ENCODE results near the gene ITGB8. TPM values are rescaled to one million over a fixed set of nuclear protein-coding genes. Genes with fewer than 3 reads are reported as not detected.

ITGB8 gene
- total and polyA plus RNA-seq, 2 of the 4 experiments (the other 2 are of a cell fraction): 2.6 to 10.2 TPM

GRCh38 chr7:20439416-20440185, 108.9 kb downstream of the ITGB8 start:
- Histone ChIP-seq H3K4ac (ENCODE audit: low read depth, low read length) (no peak overlapping the region), H2AFZ (replicated peaks; ENCODE audit: low read length, poor library complexity) (no peak overlapping the region), H4K5ac (ENCODE audit: low read depth, low read length) (no peak overlapping the region), H3K4me3 (ENCODE audit: insufficient read depth, low read depth, low read length) (no peak overlapping the region), H3K4me1 (ENCODE audit: control insufficient read depth, insufficient read depth, low read length) (no peaks in the 10 kb centered on the region; the same call in 1 of the 2 replicates), H2AK5ac (ENCODE audit: low read depth, low read length) (no peak overlapping the region), H2BK20ac (ENCODE audit: low read depth, low read length) (no peak overlapping the region), H3K14ac (replicated peaks; ENCODE audit: low read depth, low read length) (no peak overlapping the region), H2AK9ac (replicated peaks; ENCODE audit: low read depth, low read length, poor library complexity) (no peak overlapping the region), H3K27ac (ENCODE audit: insufficient read depth, low read length) (no peak overlapping the region), H3K27me3 (ENCODE audit: control insufficient read depth, insufficient read depth, low read length) (no peaks in the 10 kb centered on the region), H3K56ac (ENCODE audit: extremely low read depth, insufficient read depth, low read length) (no peak overlapping the region), H4K20me1 (ENCODE audit: insufficient read depth, low read length) (no peaks in the 10 kb centered on the region), H2BK5ac (ENCODE audit: low read depth, low read length, poor library complexity, severe bottlenecking) (no peak overlapping the region), H2BK120ac (ENCODE audit: low read depth, low read length) (no peak overlapping the region), H3K23ac (ENCODE audit: low read depth, low read length) (no peak overlapping the region), H3K4me2 (ENCODE audit: low read depth, low read length) (no peak overlapping the region), H3K9me3 (ENCODE audit: control insufficient read depth, insufficient read depth, low read length) (no peaks in the 10 kb centered on the region), H3K36me3 (ENCODE audit: control insufficient read depth, insufficient read depth, low read length) (no peaks in the 10 kb centered on the region), H3K18ac (ENCODE audit: low read depth, low read length) (no peak overlapping the region), H3K79me1 (ENCODE audit: low read depth in 1 of 2, low read length in 2 of 2) (no peaks in the 10 kb centered on the region), H4K91ac (ENCODE audit: insufficient read depth, low read depth, low read length) (no peak overlapping the region), H4K8ac (ENCODE audit: low read depth in 2 of 2, low read length in 2 of 2) (no peak overlapping the region), H2BK15ac (ENCODE audit: low read depth, low read length) (no peak overlapping the region), H3K9me1 (ENCODE audit: insufficient read depth, low read length) (no peaks in the 10 kb centered on the region), H3K9ac (ENCODE audit: low read depth, low read length) (no peak overlapping the region)
- TF ChIP-seq FOS (IDR thresholded peaks at IDR 0.05; ENCODE audit: low read depth, low read length) (no peak), CHD1 (IDR thresholded peaks at IDR 0.05; ENCODE audit: low read depth, low read length) (no peak), CEBPB (IDR thresholded peaks at IDR 0.05; ENCODE audit: low read depth, low read length) (no peak), POLR2A (IDR thresholded peaks at IDR 0.05; ENCODE audit: low read depth, low read length) (no peak), CTCF (conservative IDR thresholded peaks at IDR 0.05; ENCODE audit: low read depth, low read length) (no peak), NFE2L2 (IDR thresholded peaks at IDR 0.05; ENCODE audit: low read depth, low read length) (no peak), RCOR1 (IDR thresholded peaks at IDR 0.05; ENCODE audit: insufficient replicate concordance, low read length) (no peak), MAFK (IDR thresholded peaks at IDR 0.05; ENCODE audit: low read depth, low read length) (no peak), RAD21 (IDR thresholded peaks at IDR 0.05; ENCODE audit: low read length) (no peak), MAZ (IDR thresholded peaks at IDR 0.05; ENCODE audit: borderline replicate concordance, low read depth, low read length) (no peak), RFX5 (IDR thresholded peaks at IDR 0.05; ENCODE audit: low read depth, low read length) (no peak), MXI1 (IDR thresholded peaks at IDR 0.05; ENCODE audit: borderline replicate concordance, low read depth, low read length) (no peak), SMC3 (IDR thresholded peaks at IDR 0.05; ENCODE audit: low read depth, low read length) (no peak), USF2 (IDR thresholded peaks at IDR 0.05; ENCODE audit: low read depth, low read length) (no peak)
- TF ChIP-seq, protein P1, sequence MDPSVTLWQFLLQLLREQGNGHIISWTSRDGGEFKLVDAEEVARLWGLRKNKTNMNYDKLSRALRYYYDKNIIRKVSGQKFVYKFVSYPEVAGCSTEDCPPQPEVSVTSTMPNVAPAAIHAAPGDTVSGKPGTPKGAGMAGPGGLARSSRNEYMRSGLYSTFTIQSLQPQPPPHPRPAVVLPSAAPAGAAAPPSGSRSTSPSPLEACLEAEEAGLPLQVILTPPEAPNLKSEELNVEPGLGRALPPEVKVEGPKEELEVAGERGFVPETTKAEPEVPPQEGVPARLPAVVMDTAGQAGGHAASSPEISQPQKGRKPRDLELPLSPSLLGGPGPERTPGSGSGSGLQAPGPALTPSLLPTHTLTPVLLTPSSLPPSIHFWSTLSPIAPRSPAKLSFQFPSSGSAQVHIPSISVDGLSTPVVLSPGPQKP (IDR thresholded peaks at IDR 0.05; ENCODE audit: borderline replicate concordance, low read depth, low read length): no peak
- DNase-seq (no peak), ATAC-seq (ENCODE audit: low read depth) (no peak)
- intact Hi-C loops (cut with micrococcal nuclease): loop anchor here (2.0 to 5.0 kb wide), 3 partner anchors 158 to 687 kb away; no protein-coding TSS in a partner anchor
- dilution Hi-C loops (cut with HindIII; ENCODE audit: low sequenced_read_pairs, unreplicated experiment): no loop called here
- CTCF ChIA-PET: interaction anchor here (0.9 to 1.7 kb wide), 2 partner anchors 8 to 16 kb away, joined by 3 to 5 read pairs; no protein-coding TSS in a partner anchor
- in situ Hi-C loops (cut with MboI; ENCODE audit: low sequenced_read_pairs): no loop called here
- WGBS, 2 experiments (ENCODE audit: extremely low coverage in 2 of 2, insufficient read length in 1 of 2): 20% methylated on average over 1 of the region's 10 CpGs; no CpG with 5 or more reads in 1 of the 2 experiments
- POLR2A ChIA-PET (ENCODE audit: unreplicated experiment): no interaction called here
- BruUV-seq (replicated peaks): no TSS peak

Measured in IMR-90 (cell line).